Measurements from ENCODE around the gene INHBC.
"Not testable (repeated sequence)": the region's sequence is repeated elsewhere in the genome, so short reads cannot be mapped to it uniquely, and the experiment has no call there.

GRCh38 chr12:57414160-57414559, 20.4 kb upstream of the INHBC start:
- TF ChIP-seq ZNF274 (IDR thresholded peaks at IDR 0.05; ENCODE audit: low read depth, low read length); YY1 (IDR thresholded peaks at IDR 0.05; ENCODE audit: insufficient read depth, insufficient read length); SUZ12 (IDR thresholded peaks at IDR 0.05; ENCODE audit: extremely low read depth, insufficient read depth, insufficient read length): not testable (repeated sequence)

All from NT2/D1 (cell line).